ENCODE results near the gene KIF5B. TPM values are rescaled to one million over a fixed set of nuclear protein-coding genes. Genes with fewer than 3 reads are reported as not detected.
"Not testable (repeated sequence)": the region's sequence is repeated elsewhere in the genome, so short reads cannot be mapped to it uniquely, and the experiment has no call there.

KIF5B gene
- total RNA-seq, 1 donor from 2014 or later = 160 TPM

DNA sequence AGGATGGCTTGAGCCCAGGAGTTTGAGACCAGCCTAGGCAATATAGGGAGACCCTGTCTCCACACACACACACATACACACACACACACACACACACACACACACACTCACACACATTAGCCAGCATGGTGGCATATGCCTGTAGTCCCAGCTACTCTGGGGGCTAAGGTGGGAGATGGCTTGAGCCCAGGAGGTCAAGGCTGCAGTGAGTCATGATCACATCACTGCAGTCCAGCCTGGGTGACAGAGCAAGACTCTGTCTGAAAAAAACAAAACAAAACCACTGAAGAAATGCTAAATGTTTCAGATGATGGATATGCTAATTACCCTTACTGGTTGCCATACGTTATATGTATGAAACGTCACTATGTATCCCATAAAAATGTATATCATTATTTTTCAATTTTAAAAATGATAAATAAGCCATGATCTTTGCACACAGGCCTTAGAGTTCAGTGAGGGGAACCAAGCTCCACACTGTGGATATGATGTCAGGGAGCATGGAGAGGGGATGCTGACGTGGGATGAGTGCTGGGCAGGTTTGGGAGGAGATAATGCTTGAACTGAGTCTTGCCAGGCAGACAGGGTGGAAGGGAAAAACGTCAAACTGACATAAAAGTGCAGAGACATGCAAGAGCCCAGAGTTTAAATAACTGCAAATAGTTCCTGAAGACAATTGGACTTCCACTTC lies 81.6 kb downstream of the KIF5B start:
- DNase-seq (ENCODE audit: low read depth) = peak; percentile 25

DNA sequence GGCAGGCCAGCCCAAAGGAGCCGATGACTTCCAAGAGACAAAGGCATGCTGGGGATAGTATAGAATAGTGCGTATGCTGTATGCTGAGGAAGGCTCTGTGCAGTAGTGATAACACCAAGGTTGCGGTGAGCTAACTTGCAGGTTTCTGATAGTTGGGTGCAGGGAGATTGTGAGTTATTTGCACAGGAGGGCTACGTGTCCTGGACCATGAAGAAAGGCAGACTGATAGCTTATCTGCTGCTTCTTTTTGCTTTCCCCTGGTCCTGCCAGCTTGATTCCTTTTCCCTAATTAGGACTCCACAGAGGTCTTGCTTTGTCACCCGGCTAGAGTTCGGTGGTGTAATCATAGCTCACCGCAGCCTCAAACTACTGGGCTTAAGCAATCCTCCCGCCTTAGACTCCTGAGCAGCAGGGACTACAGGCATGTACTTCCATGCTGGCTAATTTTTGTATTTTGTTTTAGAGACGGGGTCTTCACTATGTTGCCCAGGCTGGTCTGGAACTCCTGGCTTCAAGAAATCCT lies 83.6 kb downstream of the KIF5B start:
- Histone ChIP-seq H3K9me3 (ENCODE audit: insufficient read depth, low read depth, low read length) (no peaks in the 10 kb centered on the region), H3K27me3 (ENCODE audit: insufficient read depth, low read length) (no peaks in the 10 kb centered on the region), H3K4me3 (ENCODE audit: insufficient read depth, low read depth, low read length) (no peak overlapping the region), H3K4me1 (ENCODE audit: insufficient read depth, low read length) (peaks cover 13% of the 10 kb centered on the region), H3K36me3 (ENCODE audit: insufficient read depth, low read length) (no peaks in the 10 kb centered on the region), H2AFZ (ENCODE audit: low read depth, low read length) (no peak overlapping the region), H3K79me2 (ENCODE audit: insufficient read depth, low read length) (no peaks in the 10 kb centered on the region), H3K27ac (ENCODE audit: low read depth, low read length) (no peak overlapping the region), H4K20me1 (ENCODE audit: insufficient read depth, low read length) (no peaks in the 10 kb centered on the region), H3K4me2 (ENCODE audit: low read length) (no peak overlapping the region), H3K9ac (ENCODE audit: low read length) (no peak overlapping the region)
- Mint-ChIP-seq H3K4me1 (ENCODE audit: low read depth, unreplicated experiment) (peaks cover 10% of the 10 kb centered on the region), H3K27ac (ENCODE audit: unreplicated experiment) (no peak overlapping the region), H3K27me3 (ENCODE audit: low read depth, unreplicated experiment) (no peaks in the 10 kb centered on the region), H3K4me3 (ENCODE audit: unreplicated experiment) (no peak overlapping the region), H3K9me3 (ENCODE audit: unreplicated experiment) (no peaks in the 10 kb centered on the region), H3K36me3 (ENCODE audit: low read depth, unreplicated experiment) (no peaks in the 10 kb centered on the region)
- DNase-seq (ENCODE audit: low read depth) (no peak), FAIRE-seq (no peak)
- no peak for TF ChIP-seq EZH2 (IDR thresholded peaks at IDR 0.05; ENCODE audit: insufficient read depth, low read length)
- TF ChIP-seq, protein P1, sequence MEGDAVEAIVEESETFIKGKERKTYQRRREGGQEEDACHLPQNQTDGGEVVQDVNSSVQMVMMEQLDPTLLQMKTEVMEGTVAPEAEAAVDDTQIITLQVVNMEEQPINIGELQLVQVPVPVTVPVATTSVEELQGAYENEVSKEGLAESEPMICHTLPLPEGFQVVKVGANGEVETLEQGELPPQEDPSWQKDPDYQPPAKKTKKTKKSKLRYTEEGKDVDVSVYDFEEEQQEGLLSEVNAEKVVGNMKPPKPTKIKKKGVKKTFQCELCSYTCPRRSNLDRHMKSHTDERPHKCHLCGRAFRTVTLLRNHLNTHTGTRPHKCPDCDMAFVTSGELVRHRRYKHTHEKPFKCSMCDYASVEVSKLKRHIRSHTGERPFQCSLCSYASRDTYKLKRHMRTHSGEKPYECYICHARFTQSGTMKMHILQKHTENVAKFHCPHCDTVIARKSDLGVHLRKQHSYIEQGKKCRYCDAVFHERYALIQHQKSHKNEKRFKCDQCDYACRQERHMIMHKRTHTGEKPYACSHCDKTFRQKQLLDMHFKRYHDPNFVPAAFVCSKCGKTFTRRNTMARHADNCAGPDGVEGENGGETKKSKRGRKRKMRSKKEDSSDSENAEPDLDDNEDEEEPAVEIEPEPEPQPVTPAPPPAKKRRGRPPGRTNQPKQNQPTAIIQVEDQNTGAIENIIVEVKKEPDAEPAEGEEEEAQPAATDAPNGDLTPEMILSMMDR (IDR thresholded peaks at IDR 0.05; ENCODE audit: insufficient read depth, low read depth, low read length) = no peak

More for the DNA sequence above, 81.6 kb downstream of the KIF5B start:
- no peak overlapping the region for H2AFZ ChIP-seq (ENCODE audit: low read depth, low read length)
- Mint-ChIP-seq H3K4me3 (ENCODE audit: unreplicated experiment) (no peak overlapping the region), H3K36me3 (ENCODE audit: low read depth, unreplicated experiment) (no peaks in the 10 kb centered on the region), H3K27ac (ENCODE audit: unreplicated experiment) (no peak overlapping the region), H3K9me3 (ENCODE audit: unreplicated experiment) (no peaks in the 10 kb centered on the region), H3K4me1 (ENCODE audit: low read depth, unreplicated experiment) (peaks cover 15% of the 10 kb centered on the region), H3K27me3 (ENCODE audit: low read depth, unreplicated experiment) (no peaks in the 10 kb centered on the region)
- H3K9ac ChIP-seq (ENCODE audit: low read length) = no peak overlapping the region
- H3K9me3 ChIP-seq (ENCODE audit: insufficient read depth, low read depth, low read length) = no peaks in the 10 kb centered on the region
- FAIRE-seq = no peak
- no peak overlapping the region for H3K4me2 ChIP-seq (ENCODE audit: low read length)
- no peak for TF ChIP-seq EZH2 (IDR thresholded peaks at IDR 0.05; ENCODE audit: insufficient read depth, low read length)
- TF ChIP-seq, protein P1 (IDR thresholded peaks at IDR 0.05; ENCODE audit: insufficient read depth, low read depth, low read length) = no peak
- H3K36me3 ChIP-seq (ENCODE audit: insufficient read depth, low read length) = no peaks in the 10 kb centered on the region
- no peaks in the 10 kb centered on the region for H3K79me2 ChIP-seq (ENCODE audit: insufficient read depth, low read length)
- no peak overlapping the region for H3K27ac ChIP-seq (ENCODE audit: low read depth, low read length)
- H4K20me1 ChIP-seq (ENCODE audit: insufficient read depth, low read length) = no peaks in the 10 kb centered on the region
- no peak overlapping the region for H3K4me3 ChIP-seq (ENCODE audit: insufficient read depth, low read depth, low read length)
- peaks cover 16% of the 10 kb centered on the region for H3K4me1 ChIP-seq (ENCODE audit: insufficient read depth, low read length)
- no peaks in the 10 kb centered on the region for H3K27me3 ChIP-seq (ENCODE audit: insufficient read depth, low read length)

DNA sequence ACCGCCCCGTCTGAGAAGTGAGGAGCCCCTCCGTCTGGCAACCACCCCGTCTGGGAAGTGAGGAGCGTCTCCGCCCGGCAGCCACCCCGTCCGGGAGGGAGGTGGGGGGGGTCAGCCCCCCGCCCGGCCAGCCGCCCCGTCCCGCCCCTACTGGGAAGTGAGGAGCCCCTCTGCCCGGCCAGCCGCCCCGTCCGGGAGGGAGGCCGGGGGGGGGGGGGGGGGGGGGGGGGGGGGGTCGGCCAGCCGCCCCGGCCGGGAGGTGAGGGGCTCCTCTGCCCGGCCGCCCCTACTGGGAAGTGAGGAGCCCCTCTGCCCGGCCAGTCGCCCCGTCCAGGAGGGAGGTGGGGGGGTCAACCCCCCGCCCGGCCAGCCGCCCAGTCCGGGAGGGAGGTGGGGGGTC lies 86.4 kb downstream of the KIF5B start:
- H3K36me3 ChIP-seq (ENCODE audit: insufficient read depth, low read length); H3K4me2 ChIP-seq (ENCODE audit: low read length); H3K9me3 Mint-ChIP-seq (ENCODE audit: unreplicated experiment); H3K36me3 Mint-ChIP-seq (ENCODE audit: low read depth, unreplicated experiment); H2AFZ ChIP-seq (ENCODE audit: low read depth, low read length); FAIRE-seq; H3K9me3 ChIP-seq (ENCODE audit: insufficient read depth, low read depth, low read length); H3K4me1 ChIP-seq (ENCODE audit: insufficient read depth, low read length); H3K27ac Mint-ChIP-seq (ENCODE audit: unreplicated experiment); H3K4me1 Mint-ChIP-seq (ENCODE audit: low read depth, unreplicated experiment); H3K9ac ChIP-seq (ENCODE audit: low read length); H3K27me3 ChIP-seq (ENCODE audit: insufficient read depth, low read length); H3K4me3 ChIP-seq (ENCODE audit: insufficient read depth, low read depth, low read length); H4K20me1 ChIP-seq (ENCODE audit: insufficient read depth, low read length); H3K27ac ChIP-seq (ENCODE audit: low read depth, low read length); H3K4me3 Mint-ChIP-seq (ENCODE audit: unreplicated experiment); DNase-seq (ENCODE audit: low read depth); H3K79me2 ChIP-seq (ENCODE audit: insufficient read depth, low read length); H3K27me3 Mint-ChIP-seq (ENCODE audit: low read depth, unreplicated experiment): not testable (repeated sequence)

Data from astrocyte (in vitro differentiated cells and primary cell).